Right lobe of liver (tissue), 4 donors: ENCODE measurements around the gene ZSCAN30.

Experiments
- POLR2A ChIP-seq: fragments of 450-650 bp; IDR thresholded peaks from one replicate; pipeline ENCODE4 v1.6.1; 2017; ENCODE audit warnings: antibody characterized with exemption, mild to moderate bottlenecking
- TF ChIP-seq, protein P1 (sequence below), 4 donors: fragments of 200-600 bp in 3 of 4; fragments of 450-650 bp in 1 of 4; IDR thresholded peaks; one replicate each; pipeline versions ENCODE4 v1.5.1 to v1.8.0; 2016 to 2022; ENCODE audit warnings: antibody characterized with exemption in 4 of 4, mild to moderate bottlenecking in 2 of 4
- donor health status: DM: no; HTN: no; CAD: no.
- donor health status: DM: no; HTN: no; CAD: no.
- donor health status: DM: no; HTN: yes; CAD: no.

DNA sequence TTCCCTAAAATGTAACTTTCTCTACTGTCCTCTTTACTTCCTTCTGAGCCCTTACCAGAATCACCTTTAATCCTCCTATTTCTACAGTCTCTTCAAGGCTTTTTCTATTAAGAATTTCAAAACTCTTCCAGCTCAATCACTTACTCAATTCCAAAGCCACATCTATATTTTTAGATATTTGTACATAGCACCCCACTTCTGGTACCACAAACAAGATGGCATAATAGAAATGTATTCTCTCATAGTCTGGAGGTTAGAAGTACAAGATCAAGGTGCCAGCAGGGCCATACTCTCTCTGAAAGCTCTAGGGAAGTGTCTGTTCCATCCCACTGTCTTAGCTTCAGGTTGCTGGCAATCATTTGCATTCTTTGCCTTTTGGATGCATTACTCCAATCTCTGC lies 11.1 kb downstream of the ZSCAN30 start:
- TF ChIP-seq, protein P1, sequence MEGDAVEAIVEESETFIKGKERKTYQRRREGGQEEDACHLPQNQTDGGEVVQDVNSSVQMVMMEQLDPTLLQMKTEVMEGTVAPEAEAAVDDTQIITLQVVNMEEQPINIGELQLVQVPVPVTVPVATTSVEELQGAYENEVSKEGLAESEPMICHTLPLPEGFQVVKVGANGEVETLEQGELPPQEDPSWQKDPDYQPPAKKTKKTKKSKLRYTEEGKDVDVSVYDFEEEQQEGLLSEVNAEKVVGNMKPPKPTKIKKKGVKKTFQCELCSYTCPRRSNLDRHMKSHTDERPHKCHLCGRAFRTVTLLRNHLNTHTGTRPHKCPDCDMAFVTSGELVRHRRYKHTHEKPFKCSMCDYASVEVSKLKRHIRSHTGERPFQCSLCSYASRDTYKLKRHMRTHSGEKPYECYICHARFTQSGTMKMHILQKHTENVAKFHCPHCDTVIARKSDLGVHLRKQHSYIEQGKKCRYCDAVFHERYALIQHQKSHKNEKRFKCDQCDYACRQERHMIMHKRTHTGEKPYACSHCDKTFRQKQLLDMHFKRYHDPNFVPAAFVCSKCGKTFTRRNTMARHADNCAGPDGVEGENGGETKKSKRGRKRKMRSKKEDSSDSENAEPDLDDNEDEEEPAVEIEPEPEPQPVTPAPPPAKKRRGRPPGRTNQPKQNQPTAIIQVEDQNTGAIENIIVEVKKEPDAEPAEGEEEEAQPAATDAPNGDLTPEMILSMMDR (IDR thresholded peaks at IDR 0.05): no peak
- TF ChIP-seq POLR2A: no peak
